B cell (primary cell): ENCODE results near the gene CFAP20DC.

Source experiments
- CTCF ChIP-seq: fragments of 200-600 bp; IDR thresholded peaks from one replicate; pipeline ENCODE4 v1.8.0; 2022; ENCODE audit warnings: antibody characterized with exemption, mild to moderate bottlenecking
- EZH2 ChIP-seq: IDR thresholded peaks from 2 replicates; pipeline ENCODE4 v1.6.1; 2012; ENCODE audit warnings: borderline replicate concordance, low read depth, mild to moderate bottlenecking, moderate library complexity, low read length; ENCODE audit not compliant: insufficient read depth, poor library complexity, severe bottlenecking

DNA sequence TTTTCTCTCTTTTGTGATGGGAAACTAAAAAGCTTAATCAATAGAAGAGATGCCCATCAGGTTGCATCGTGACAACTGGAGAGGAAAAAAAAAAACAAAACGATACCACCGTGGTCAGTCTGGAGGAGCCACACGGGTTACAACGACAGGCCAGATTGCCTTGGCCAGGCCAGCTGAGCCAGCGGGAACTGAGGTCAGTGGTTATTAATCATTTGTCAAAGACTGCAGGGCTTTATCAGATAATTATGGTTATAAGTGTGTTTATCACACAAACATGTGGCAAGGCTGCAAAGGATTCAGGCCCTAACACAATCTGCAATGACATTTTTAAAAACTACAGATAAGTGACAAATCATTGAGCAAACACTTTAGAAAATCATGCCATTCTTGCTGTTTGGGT, 248.3 kb downstream of the CFAP20DC start:
- TF ChIP-seq CTCF (no peak), EZH2 (no peak)
